Upper lobe of left lung (tissue), 4 donors: ENCODE results near the gene TSPAN19.

Source experiments
- CTCF ChIP-seq, 6 experiments: fragments of 450-650 bp in 4 of 6; fragments of 200-600 bp in 2 of 6; sonication (generic) in 2 of 6; IDR thresholded peaks; one replicate each; pipeline ENCODE4 v1.5.1; 2016 to 2019; ENCODE audit warnings: antibody characterized with exemption in 6 of 6
- EP300 ChIP-seq, 4 donors: sonication (generic); formaldehyde crosslinking; IDR thresholded peaks; one replicate each; pipeline ENCODE4 v1.5.1; 2017; ENCODE audit warnings: antibody characterized with exemption in 4 of 4, control low read depth in 2 of 4
- POLR2A ChIP-seq, 4 donors: fragments of 450-650 bp; IDR thresholded peaks; one replicate each; pipeline ENCODE4 v1.5.1; 2016 to 2017; ENCODE audit warnings: antibody characterized with exemption in 4 of 4, mild to moderate bottlenecking in 2 of 4
- POLR2AphosphoS5 ChIP-seq, 2 donors: sonication (generic); formaldehyde crosslinking; IDR thresholded peaks; one replicate each; pipeline ENCODE4 v1.5.1; 2017; ENCODE audit warnings: antibody characterized with exemption in 2 of 2

GRCh38 chr12:85016413-85016812 is 19.7 kb downstream of the TSPAN19 start:
- TF ChIP-seq CTCF (IDR thresholded peaks at IDR 0.05) (no peak), EP300 (IDR thresholded peaks at IDR 0.05) (no peak), POLR2A (IDR thresholded peaks at IDR 0.05) (no peak), POLR2AphosphoS5 (IDR thresholded peaks at IDR 0.05) (no peak)
